Activated T-helper 1 cell treated with Interleukin-2 at 50 U/mL for 16 hours (primary cell): ENCODE results near the gene PDC.
"Not testable (repeated sequence)": the region's sequence is repeated elsewhere in the genome, so short reads cannot be mapped to it uniquely, and the experiment has no call there.

Source experiments
- DNase-seq: peaks from one replicate; pipeline ENCODE4 v3.0.0-alpha.2; 2020; ENCODE audit warnings: low read depth

Gene PDC

GRCh38 chr1:186401446-186401845 lies 59.5 kb downstream of the PDC start:
- not testable (repeated sequence) for DNase-seq
